Activated CD4-positive, alpha-beta memory T cell treated with anti-CD3 and anti-CD28 coated beads for 36 hours (primary cell): ENCODE data around the gene STAT6. TPM values are rescaled to one million over a fixed set of nuclear protein-coding genes. Genes with fewer than 3 reads are reported as not detected.
"Not testable (repeated sequence)": the region's sequence is repeated elsewhere in the genome, so short reads cannot be mapped to it uniquely, and the experiment has no call there.

Source experiments
- CTCF ChIA-PET: fragments of 350-600 bp; sonication (Branson Sonifier 250); formaldehyde crosslinking; loops from one replicate; lab custom pipeline; 2021; ENCODE audit warnings: antibody characterized with exemption, inconsistent platforms; lab: Charles Lee
- POLR2A ChIA-PET: fragments of 350-600 bp; sonication (Branson Sonifier 250); formaldehyde crosslinking; loops from one replicate; lab custom pipeline; 2021; ENCODE audit warnings: antibody characterized with exemption; lab: Charles Lee
- DNase-seq: peaks from one replicate; pipeline ENCODE4 v3.0.0-alpha.2; 2020
- H3K27ac Mint-ChIP-seq: one replicate; pipeline ENCODE4 v1.8.0; 2021; ENCODE audit warnings: mixed read lengths
- H3K27me3 Mint-ChIP-seq: one replicate; pipeline ENCODE4 v1.8.0; 2021; ENCODE audit warnings: mixed read lengths
- H3K36me3 Mint-ChIP-seq: one replicate; pipeline ENCODE4 v1.8.0; 2021; ENCODE audit warnings: mixed read lengths
- H3K4me1 Mint-ChIP-seq: one replicate; pipeline ENCODE4 v1.8.0; 2021; ENCODE audit warnings: low read depth, mixed read lengths
- H3K4me3 Mint-ChIP-seq: one replicate; pipeline ENCODE4 v1.8.0; 2021; ENCODE audit warnings: mild to moderate bottlenecking, mixed read lengths
- H3K9me3 Mint-ChIP-seq: one replicate; pipeline ENCODE4 v1.8.0; 2021; ENCODE audit warnings: mixed read lengths
- intact Hi-C: fragments of 100-400 bp; cut with micrococcal nuclease; formaldehyde crosslinking; loops from one replicate; pipeline ENCODE4 v1.15.1; 2023
- total RNA-seq, 2 experiments: library from RNA; stranded (reverse); gene quantifications; one replicate each; pipeline ENCODE4 v1.2.3, GENCODE V29; 2021

The STAT6 gene
- total RNA-seq, 2 experiments from 2014 or later, result 209 to 218 TPM

GRCh38 chr12:57120718-57121117, 9.6 kb upstream of the STAT6 start:
- H3K27me3 Mint-ChIP-seq, H3K36me3 Mint-ChIP-seq, DNase-seq, intact Hi-C loops, H3K4me3 Mint-ChIP-seq, H3K27ac Mint-ChIP-seq: not testable (repeated sequence)
- peaks cover 10% of the 10 kb centered on the region for H3K9me3 Mint-ChIP-seq
- peaks cover 17% of the 10 kb centered on the region for H3K4me1 Mint-ChIP-seq
- CTCF ChIA-PET, result interaction anchor here (0.6 to 11.4 kb wide), 9 partner anchors 8 to 364 kb away, joined by 3 to 228 read pairs (median 5); partner anchors contain the start of gene STAT6
- POLR2A ChIA-PET, result interaction anchor here (0.8 kb wide), 1 partner anchor 28 kb away, joined by 3 read pairs; no protein-coding TSS in a partner anchor

DNA sequence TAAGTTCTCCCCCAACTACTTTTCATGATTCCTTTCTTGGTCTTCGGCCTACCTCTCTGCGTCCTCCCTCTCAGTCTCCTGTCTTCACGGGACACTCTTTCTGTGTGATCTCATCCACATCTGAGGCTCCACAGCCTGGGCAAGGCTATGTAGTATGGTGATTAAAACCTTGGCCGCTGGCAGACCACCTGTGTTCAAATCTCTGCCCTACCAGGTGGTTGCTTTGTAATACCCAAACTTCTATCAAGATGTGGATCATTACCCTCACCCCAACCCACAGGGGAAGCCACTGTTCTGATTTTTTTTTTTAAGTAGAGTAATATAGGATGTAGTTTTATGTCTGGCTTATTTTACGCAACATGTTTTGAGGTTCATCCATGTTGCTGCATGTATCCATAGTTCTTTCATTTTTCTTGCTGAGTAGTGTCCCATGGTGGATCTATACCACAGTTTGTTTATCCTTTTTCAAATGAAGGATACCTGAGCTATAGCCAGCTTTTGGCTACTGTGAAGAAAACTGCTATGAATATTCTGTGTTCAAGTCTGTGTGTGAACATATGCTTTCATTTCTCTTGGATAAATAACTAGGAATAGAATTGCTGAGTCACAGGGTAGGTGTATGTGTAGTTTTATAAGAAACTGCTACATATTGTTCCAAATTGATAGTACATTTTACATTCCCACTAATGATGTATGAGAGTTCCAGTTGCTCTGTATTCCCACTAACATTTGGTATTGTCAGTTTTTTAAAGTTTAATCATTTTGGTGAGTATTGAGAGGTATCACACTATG, 8.3 kb upstream of the STAT6 start:
- Mint-ChIP-seq H3K27me3 (no peaks in the 10 kb centered on the region), H3K4me1 (peaks cover 16% of the 10 kb centered on the region), H3K4me3 (no peak overlapping the region), H3K27ac (no peak overlapping the region), H3K36me3 (peaks cover 3% of the 10 kb centered on the region), H3K9me3 (peaks cover 10% of the 10 kb centered on the region)
- DNase-seq, result no peak
- ChIA-PET POLR2A (no interaction called here), CTCF (interaction anchor here (0.7 to 11.4 kb wide), 6 partner anchors 50 to 123 kb away, joined by 3 to 228 read pairs (median 5); partner anchors contain the start of gene MYO1A)
- intact Hi-C loops, result loop anchor here (10.0 kb wide), 1 partner anchor 285 kb away; no protein-coding TSS in a partner anchor

GRCh38 chr12:57118711-57119271, 7.6 kb upstream of the STAT6 start:
- Mint-ChIP-seq H3K4me1 (peaks cover 11% of the 10 kb centered on the region), H3K27me3 (no peaks in the 10 kb centered on the region), H3K27ac (no peak overlapping the region), H3K4me3 (no peak overlapping the region), H3K36me3 (peaks cover 2% of the 10 kb centered on the region), H3K9me3 (peaks cover 5% of the 10 kb centered on the region)
- CTCF ChIA-PET, result interaction anchor here (0.7 to 11.4 kb wide), 6 partner anchors 12 to 124 kb away, joined by 3 to 228 read pairs (median 4); partner anchors contain the start of gene MYO1A
- POLR2A ChIA-PET, result no interaction called here
- intact Hi-C loops, result loop anchor here (10.0 kb wide), 1 partner anchor 284 kb away; no protein-coding TSS in a partner anchor
- peak; percentile 32 for DNase-seq

GRCh38 chr12:57116580-57117281, 5.6 kb upstream of the STAT6 start:
- Mint-ChIP-seq H3K36me3 (no peaks in the 10 kb centered on the region), H3K9me3 (no peaks in the 10 kb centered on the region), H3K27ac (no peak overlapping the region), H3K4me1 (peaks cover 26% of the 10 kb centered on the region), H3K27me3 (no peaks in the 10 kb centered on the region), H3K4me3 (no peak overlapping the region)
- POLR2A ChIA-PET, result no interaction called here
- intact Hi-C loops, result loop anchor here (10.0 kb wide), 1 partner anchor 282 kb away; no protein-coding TSS in a partner anchor
- CTCF ChIA-PET, result interaction anchor here (0.8 to 1.8 kb wide), 6 partner anchors 8 to 329 kb away, joined by 3 to 6 read pairs (median 4); no protein-coding TSS in a partner anchor
- no peak for DNase-seq

- POLR2A ChIA-PET, result interaction anchor here (0.6 to 5.0 kb wide), 26 partner anchors 9 to 830 kb away, joined by 3 to 83 read pairs (median 8); partner anchors contain the start of genes LRP1, NAB2, NACA and NEMP1
- Mint-ChIP-seq H3K27ac (peak overlapping the region; percentile 95), H3K27me3 (no peaks in the 10 kb centered on the region), H3K36me3 (peaks cover 21% of the 10 kb centered on the region), H3K4me1 (peaks cover 36% of the 10 kb centered on the region), H3K4me3 (peak overlapping the region; percentile 90), H3K9me3 (no peaks in the 10 kb centered on the region)
- intact Hi-C loops, result loop anchor here (1.0 to 10.0 kb wide), 7 partner anchors 43 to 465 kb away; partner anchors contain the start of gene ATP5F1B
- DNase-seq, result no peak
- CTCF ChIA-PET, result interaction anchor here (0.6 to 6.2 kb wide), 42 partner anchors 8 to 429 kb away, joined by 3 to 261 read pairs (median 8); partner anchors contain the start of genes INHBE, LRP1, MYO1A and NAB2
These were observed 1.5 kb upstream of the STAT6 start for GRCh38 chr12:57112492-57113294.

- peaks cover 39% of the 10 kb centered on the region for H3K36me3 Mint-ChIP-seq
- H3K27ac Mint-ChIP-seq, result peak overlapping the region; percentile 95
- intact Hi-C loops, result loop anchor here (1.0 to 10.0 kb wide), 6 partner anchors 23 to 463 kb away; partner anchors contain the start of genes ATP5F1B and NEMP1
- ChIA-PET POLR2A (interaction anchor here (0.6 to 5.0 kb wide), 12 partner anchors 14 to 130 kb away, joined by 3 to 83 read pairs (median 14); partner anchors contain the start of genes LRP1, NAB2, NEMP1 and SHMT2), CTCF (interaction anchor here (0.6 to 6.2 kb wide), 27 partner anchors 10 to 356 kb away, joined by 3 to 261 read pairs (median 13); partner anchors contain the start of genes LRP1, MYO1A, NAB2 and NEMP1)
- peak overlapping the region; percentile 90 for H3K4me3 Mint-ChIP-seq
- H3K27me3 Mint-ChIP-seq, result no peaks in the 10 kb centered on the region
- H3K4me1 Mint-ChIP-seq, result peaks cover 53% of the 10 kb centered on the region
- DNase-seq, result peak; percentile 88
- no peaks in the 10 kb centered on the region for H3K9me3 Mint-ChIP-seq
These were observed 795 bp downstream of the STAT6 start for GRCh38 chr12:57110104-57111030.

- no peak for DNase-seq
- ChIA-PET CTCF (interaction anchor here (0.6 to 6.2 kb wide), 11 partner anchors 9 to 108 kb away, joined by 3 to 261 read pairs (median 5); partner anchors contain the start of genes LRP1, NAB2 and NEMP1), POLR2A (interaction anchor here (0.5 to 5.0 kb wide), 5 partner anchors 14 to 104 kb away, joined by 3 to 83 read pairs (median 41); partner anchors contain the start of genes LRP1, NAB2 and NEMP1)
- Mint-ChIP-seq H3K27me3 (no peaks in the 10 kb centered on the region), H3K4me1 (peaks cover 60% of the 10 kb centered on the region), H3K4me3 (peak overlapping the region; percentile 90), H3K9me3 (no peaks in the 10 kb centered on the region), H3K36me3 (peaks cover 48% of the 10 kb centered on the region), H3K27ac (peak overlapping the region; percentile 95)
- intact Hi-C loops, result loop anchor here (5.0 to 10.0 kb wide), 3 partner anchors 133 to 462 kb away; partner anchors contain the start of gene ATP5F1B
These were observed 1.7 kb downstream of the STAT6 start for GRCh38 chr12:57109207-57110103.

GRCh38 chr12:57107456-57108155, 3.6 kb downstream of the STAT6 start:
- POLR2A ChIA-PET, result interaction anchor here (0.9 to 5.0 kb wide), 4 partner anchors 12 to 29 kb away, joined by 3 to 83 read pairs (median 3); partner anchors contain the start of gene NEMP1
- intact Hi-C loops, result no loop called here
- H3K4me3 Mint-ChIP-seq, result no peak overlapping the region
- no peaks in the 10 kb centered on the region for H3K9me3 Mint-ChIP-seq
- peak overlapping the region; percentile 50 for H3K27ac Mint-ChIP-seq
- peaks cover 64% of the 10 kb centered on the region for H3K4me1 Mint-ChIP-seq
- no peaks in the 10 kb centered on the region for H3K27me3 Mint-ChIP-seq
- CTCF ChIA-PET, result interaction anchor here (1.1 to 6.2 kb wide), 5 partner anchors 16 to 132 kb away, joined by 3 to 261 read pairs (median 5); partner anchors contain the start of gene NEMP1
- H3K36me3 Mint-ChIP-seq, result peaks cover 56% of the 10 kb centered on the region
- DNase-seq, result no peak
